ENCODE data around the gene MYEOV. TPM values are rescaled to one million over a fixed set of nuclear protein-coding genes. Genes with fewer than 3 reads are reported as not detected.

Gene MYEOV
- total RNA-seq, 1 experiment from 2014 or later = 0.22 TPM

DNA sequence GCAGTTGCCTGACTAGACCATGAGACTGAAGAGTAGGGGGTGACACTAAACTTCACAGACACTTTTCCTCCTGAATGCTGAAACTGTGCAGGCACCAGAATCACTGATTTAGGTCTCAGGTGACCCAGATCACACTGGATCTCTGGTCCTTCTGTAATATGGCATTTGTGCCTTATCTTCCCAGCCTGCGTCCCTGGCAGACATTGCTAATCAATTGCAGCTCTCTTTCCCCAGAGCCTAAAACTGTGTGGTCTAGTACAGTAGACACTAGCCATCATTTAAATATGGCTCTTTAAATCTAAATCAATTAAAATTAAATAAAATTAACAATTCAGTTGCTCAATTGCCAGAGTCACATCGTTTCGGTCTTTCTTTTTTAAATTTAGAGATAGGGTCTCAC lies 17.8 kb upstream of the MYEOV start:
- H3K27me3 Mint-ChIP-seq (ENCODE audit: low read depth) = peaks cover 3% of the 10 kb centered on the region
- H3K23ac ChIP-seq (ENCODE audit: insufficient read length, low read depth, low read length) = no peak overlapping the region
- no CpG with 5 or more reads among the region's 3 CpGs for WGBS (ENCODE audit: extremely low coverage, insufficient read length, low lambda C conversion rate)

More for the DNA sequence above, 17.8 kb upstream of the MYEOV start:
- no peak overlapping the region for H2BK20ac ChIP-seq (ENCODE audit: low read depth, low read length, poor library complexity, severe bottlenecking)
- H3K79me1 ChIP-seq (ENCODE audit: insufficient read depth, low read depth, low read length, poor library complexity, severe bottlenecking) = no peaks in the 10 kb centered on the region
- H2BK120ac ChIP-seq (ENCODE audit: low read depth, low read length, poor library complexity, severe bottlenecking) = no peak overlapping the region
- H3K14ac ChIP-seq (ENCODE audit: insufficient read depth, low read length) = no peak overlapping the region
- H3K27ac ChIP-seq (ENCODE audit: insufficient read length, low read depth, low read length) = no peak overlapping the region
- H3K27ac Mint-ChIP-seq = no peak overlapping the region
- no peak overlapping the region for H3K18ac ChIP-seq (ENCODE audit: insufficient read length, low read depth, low read length)
- no peaks in the 10 kb centered on the region for H4K20me1 ChIP-seq (ENCODE audit: control insufficient read depth, insufficient read depth, insufficient read length)
- no peaks in the 10 kb centered on the region for H3K4me1 ChIP-seq (ENCODE audit: insufficient read depth, low read length)
- no peak overlapping the region for H4K8ac ChIP-seq (replicated peaks; ENCODE audit: insufficient read length, low read depth, low read length)
- no peak overlapping the region for H2AFZ ChIP-seq (ENCODE audit: low read length)
- H3K56ac ChIP-seq (ENCODE audit: insufficient read length, low read depth, low read length) = no peak overlapping the region
- peaks cover 3 to 8% of the 10 kb centered on the region in 2 experiments; a peak in 2 of 4 replicates for H3K4me1 Mint-ChIP-seq
- no peak overlapping the region for H4K5ac ChIP-seq (ENCODE audit: insufficient read length, low read depth, low read length)
- H2BK12ac ChIP-seq (ENCODE audit: insufficient read length, low read depth, low read length) = no peak overlapping the region
- DNase-seq = no peak
- no peak overlapping the region for H2AK5ac ChIP-seq (ENCODE audit: insufficient read length, low read length)
- no peaks in the 10 kb centered on the region for H3K79me2 ChIP-seq (ENCODE audit: insufficient read depth, low read length)
- no peak overlapping the region for H3K4me3 Mint-ChIP-seq
- H3K9me3 ChIP-seq (ENCODE audit: control insufficient read depth, low read depth, low read length) = no peaks in the 10 kb centered on the region
- H3K4ac ChIP-seq (ENCODE audit: low read depth, low read length) = no peak overlapping the region
- no peaks in the 10 kb centered on the region for H3K36me3 Mint-ChIP-seq (ENCODE audit: insufficient read depth in 1 of 3, low read depth in 3 of 3)
- no peaks in the 10 kb centered on the region for H3K9me3 Mint-ChIP-seq
- no peak overlapping the region for H2BK15ac ChIP-seq (ENCODE audit: low read depth, low read length)
- H3K4me2 ChIP-seq (ENCODE audit: insufficient read depth, insufficient read length, low read length) = no peak overlapping the region
- H3K27me3 ChIP-seq (ENCODE audit: insufficient read depth, low read length) = no peaks in the 10 kb centered on the region
- H2BK5ac ChIP-seq (ENCODE audit: insufficient read length, low read length) = no peak overlapping the region
- TF ChIP-seq, protein P1, sequence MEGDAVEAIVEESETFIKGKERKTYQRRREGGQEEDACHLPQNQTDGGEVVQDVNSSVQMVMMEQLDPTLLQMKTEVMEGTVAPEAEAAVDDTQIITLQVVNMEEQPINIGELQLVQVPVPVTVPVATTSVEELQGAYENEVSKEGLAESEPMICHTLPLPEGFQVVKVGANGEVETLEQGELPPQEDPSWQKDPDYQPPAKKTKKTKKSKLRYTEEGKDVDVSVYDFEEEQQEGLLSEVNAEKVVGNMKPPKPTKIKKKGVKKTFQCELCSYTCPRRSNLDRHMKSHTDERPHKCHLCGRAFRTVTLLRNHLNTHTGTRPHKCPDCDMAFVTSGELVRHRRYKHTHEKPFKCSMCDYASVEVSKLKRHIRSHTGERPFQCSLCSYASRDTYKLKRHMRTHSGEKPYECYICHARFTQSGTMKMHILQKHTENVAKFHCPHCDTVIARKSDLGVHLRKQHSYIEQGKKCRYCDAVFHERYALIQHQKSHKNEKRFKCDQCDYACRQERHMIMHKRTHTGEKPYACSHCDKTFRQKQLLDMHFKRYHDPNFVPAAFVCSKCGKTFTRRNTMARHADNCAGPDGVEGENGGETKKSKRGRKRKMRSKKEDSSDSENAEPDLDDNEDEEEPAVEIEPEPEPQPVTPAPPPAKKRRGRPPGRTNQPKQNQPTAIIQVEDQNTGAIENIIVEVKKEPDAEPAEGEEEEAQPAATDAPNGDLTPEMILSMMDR (conservative IDR thresholded peaks at IDR 0.05) = no peak
- H4K91ac ChIP-seq (ENCODE audit: insufficient read length, low read depth, low read length) = no peak overlapping the region
- no peak overlapping the region for H3T11ph ChIP-seq (ENCODE audit: low read length)
- no peak overlapping the region for H3K9ac ChIP-seq (ENCODE audit: extremely low read depth, insufficient read length, low read length)
- H3K23me2 ChIP-seq (ENCODE audit: insufficient read length, low read depth, low read length, poor library complexity, severe bottlenecking) = no peaks in the 10 kb centered on the region

Data from H9 (cell line).